Stimulated activated CD4-positive, alpha-beta T cell treated with anti-CD3 and anti-CD28 coated beads, Interleukin-15, amount 100 ng/mL, for 48 hours (primary cell): ENCODE results near the gene SCUBE1.

ENCODE experiments used
- DNase-seq, 2 donors: peaks; one replicate each; pipeline ENCODE4 v3.0.0-alpha.2; 2020; ENCODE audit warnings: low read depth in 2 of 2

The SCUBE1 gene

GRCh38 chr22:43279867-43280522, 63.2 kb downstream of the SCUBE1 start:
- DNase-seq = no peak

DNA sequence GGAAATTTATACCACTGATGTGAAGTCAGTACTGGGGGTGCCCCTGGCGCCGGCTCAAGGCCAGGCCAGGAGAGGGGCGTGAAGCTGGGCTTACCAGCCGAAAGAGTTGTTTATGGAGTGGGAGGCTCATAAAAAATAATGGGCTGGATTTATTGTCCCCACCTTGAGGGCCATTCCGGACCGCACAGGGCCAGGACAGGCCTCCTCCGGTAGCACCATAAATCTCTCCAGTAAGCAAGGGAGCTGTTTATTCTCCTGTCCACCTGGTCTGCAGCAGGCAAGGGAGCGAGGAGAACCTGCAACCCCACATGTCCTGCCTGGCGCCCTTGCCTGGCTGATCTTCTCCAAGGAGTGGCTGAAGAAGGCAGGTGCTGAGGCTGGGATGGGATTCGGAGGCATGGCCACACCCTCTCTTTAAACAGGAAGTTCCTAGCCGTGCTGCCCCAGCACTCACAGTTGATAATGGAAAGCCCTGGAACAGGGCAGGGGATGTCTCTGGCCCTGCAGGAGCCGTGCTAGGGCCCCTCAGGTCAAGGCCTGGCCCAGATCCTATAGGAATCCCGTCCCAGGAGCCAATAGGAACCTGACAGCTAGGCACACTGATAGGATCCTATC, 65.1 kb downstream of the SCUBE1 start:
- no peak for DNase-seq

DNA sequence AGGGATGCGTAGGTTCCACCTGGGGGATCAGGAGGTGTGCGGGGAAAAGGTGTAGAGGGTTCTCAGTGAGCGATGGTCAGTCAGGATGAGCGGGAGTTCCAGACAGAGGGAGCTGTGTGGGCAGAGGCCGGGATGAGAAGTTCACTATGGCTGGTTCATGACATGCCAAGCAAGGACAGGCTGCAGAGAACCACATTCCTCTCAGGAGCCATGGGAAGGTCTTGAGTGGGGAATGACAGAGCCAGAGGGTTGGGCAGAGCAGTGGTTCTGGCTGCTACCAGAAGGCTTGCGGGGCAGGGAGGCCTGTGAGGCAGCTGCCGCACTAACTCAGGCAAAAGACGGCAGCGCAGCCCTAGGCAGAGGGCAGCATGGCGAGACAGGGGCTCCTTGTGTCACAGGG, 66.1 kb downstream of the SCUBE1 start:
- DNase-seq = no peak

DNA sequence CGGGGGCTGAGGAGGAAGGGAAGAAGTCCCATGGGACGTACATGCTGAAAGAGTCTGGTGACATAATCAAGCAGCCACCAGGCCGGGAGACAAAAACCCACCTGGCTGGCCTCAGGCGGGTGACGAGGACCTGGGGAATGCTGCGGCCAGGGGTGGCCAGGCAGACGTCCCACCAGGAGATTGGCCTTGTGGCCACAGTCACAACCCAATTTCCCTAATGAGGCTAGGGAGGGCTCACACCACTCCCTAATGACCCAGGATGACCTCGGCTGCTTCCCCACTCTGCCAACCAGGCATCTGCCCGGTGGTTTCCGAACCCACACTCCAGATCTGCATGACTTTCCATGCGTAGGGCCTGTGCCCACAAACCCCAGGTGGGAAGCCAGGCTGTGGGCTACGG, 66.9 kb downstream of the SCUBE1 start:
- no peak for DNase-seq

DNA sequence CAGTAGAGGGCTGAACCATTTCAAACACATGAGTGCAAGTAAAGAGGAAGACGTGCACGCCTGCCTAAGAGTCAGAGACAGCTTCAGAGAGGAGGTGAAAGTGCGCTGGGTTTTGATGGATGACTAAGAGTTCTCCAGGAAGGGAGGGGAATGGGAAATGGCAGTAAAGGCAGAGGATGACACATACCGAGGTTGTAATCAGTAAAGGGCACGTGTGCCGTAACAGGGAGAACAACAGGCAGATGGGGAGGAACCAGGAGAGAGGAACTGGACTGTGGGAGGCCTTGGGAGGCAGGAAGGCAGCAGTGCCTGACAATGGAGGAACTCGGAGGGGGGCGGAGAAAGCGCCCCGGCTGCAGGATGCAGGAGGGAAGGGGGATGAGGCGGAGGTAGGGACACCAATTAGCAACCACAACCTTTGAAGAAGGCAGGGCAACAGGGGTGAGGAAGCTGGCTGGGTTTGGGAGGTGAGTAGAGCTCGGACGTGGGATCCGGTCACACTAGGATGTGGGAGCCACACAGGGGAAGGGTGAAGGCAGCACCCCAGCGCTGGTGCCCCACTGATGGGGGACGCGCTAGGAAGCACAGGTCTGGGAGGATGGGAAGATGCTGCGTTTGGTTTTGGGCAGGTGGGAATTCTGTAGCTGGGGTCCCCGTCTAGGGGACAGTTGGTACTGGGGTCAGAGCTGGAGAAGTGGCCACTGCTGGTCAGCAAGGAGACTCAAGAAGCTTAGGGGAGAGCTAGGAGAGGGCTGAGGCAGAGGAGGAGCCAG, 67.4 kb downstream of the SCUBE1 start:
- no peak for DNase-seq

GRCh38 chr22:43274595-43275240, 68.5 kb downstream of the SCUBE1 start:
- no peak for DNase-seq

GRCh38 chr22:43273902-43274484, 69.2 kb downstream of the SCUBE1 start:
- DNase-seq = peak; percentile 5 to 18

DNA sequence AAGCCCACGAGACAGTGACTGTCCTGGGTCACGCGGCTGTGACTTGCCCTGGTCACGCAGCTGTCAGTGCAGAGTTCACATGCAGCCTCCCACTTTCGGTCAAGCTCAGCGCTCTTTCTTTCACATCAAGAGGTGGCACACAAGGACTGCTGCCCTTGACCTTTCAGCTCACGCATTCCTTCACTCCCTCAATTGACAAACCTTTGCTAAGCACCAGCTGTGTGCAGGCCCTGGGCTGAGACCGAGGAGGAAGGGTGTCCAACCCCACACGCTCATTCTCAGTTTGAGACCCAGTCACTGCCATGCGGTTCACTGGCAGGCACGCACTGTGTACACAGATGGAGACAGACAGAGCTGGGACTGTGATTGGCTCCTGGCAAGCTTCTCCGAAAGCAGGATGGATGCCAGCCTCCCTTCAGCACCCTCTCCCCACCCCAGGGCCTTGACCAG, 70.3 kb downstream of the SCUBE1 start:
- DNase-seq = no peak

DNA sequence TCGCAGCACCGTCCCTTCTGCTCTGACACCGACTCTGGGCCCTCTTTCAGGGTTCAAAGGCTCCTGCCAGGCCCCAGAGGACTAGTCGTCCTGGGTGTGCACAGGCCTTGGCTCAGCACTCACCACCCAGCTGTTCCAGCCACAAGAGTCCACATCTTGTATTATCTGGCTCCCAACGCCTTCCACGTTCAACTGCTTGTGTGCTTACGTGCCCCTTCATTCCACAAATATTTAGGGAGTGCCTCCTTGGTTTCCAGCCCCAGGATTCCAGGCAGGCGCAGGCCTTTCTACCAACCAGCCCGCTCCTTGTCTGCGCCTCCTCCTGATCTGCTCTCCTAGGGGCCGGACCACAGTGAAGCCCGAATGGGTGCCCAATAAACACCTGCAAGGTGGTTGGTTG, 70.9 kb downstream of the SCUBE1 start:
- DNase-seq = no peak

GRCh38 chr22:43270949-43271348, 72.2 kb downstream of the SCUBE1 start:
- no peak for DNase-seq

GRCh38 chr22:43270314-43270908, 72.8 kb downstream of the SCUBE1 start:
- no peak for DNase-seq

DNA sequence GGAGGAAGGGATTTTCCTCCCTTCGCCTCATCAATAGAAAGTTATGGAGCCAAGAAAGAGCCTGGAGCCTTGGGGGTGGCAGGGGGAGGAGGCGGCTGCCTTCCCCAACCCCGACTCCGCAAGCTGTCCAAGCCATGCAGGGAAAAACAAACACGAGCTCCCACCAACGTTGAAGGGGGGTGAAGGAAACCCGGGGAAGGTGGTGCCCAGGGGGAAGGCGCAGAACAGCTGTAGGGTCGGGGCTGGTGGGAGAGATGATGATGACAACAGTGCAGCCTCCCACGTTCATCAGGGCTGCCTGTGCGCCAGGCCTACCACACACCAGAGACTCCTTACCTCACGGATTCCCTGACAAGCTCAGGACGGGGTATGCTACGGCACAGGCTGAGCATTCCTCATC, 73.5 kb downstream of the SCUBE1 start:
- no peak for DNase-seq

DNA sequence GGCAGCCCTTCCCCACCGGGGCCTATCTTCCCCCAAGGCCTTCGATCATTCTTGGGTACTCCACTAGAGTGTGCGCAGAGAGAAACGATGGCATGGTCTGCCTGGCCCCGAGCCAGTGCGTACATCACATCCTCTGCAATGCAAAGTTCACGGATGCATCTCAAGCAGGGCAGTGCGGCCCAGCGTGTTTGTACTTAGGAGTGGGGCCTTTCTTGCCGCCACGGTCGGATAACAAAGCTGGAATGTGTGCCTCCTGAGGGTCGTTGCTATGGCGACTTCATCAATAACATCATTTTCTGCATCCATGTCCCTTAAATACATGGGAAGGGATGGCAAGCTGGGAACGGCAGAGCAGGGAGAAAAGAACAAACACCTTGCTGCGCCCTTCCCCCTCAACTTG, 73.9 kb downstream of the SCUBE1 start:
- DNase-seq = no peak

GRCh38 chr22:43267981-43268660, 75.1 kb downstream of the SCUBE1 start:
- no peak for DNase-seq

- DNase-seq = no peak
Measured at GRCh38 chr22:43267332-43267980, 75.7 kb downstream of the SCUBE1 start.

DNA sequence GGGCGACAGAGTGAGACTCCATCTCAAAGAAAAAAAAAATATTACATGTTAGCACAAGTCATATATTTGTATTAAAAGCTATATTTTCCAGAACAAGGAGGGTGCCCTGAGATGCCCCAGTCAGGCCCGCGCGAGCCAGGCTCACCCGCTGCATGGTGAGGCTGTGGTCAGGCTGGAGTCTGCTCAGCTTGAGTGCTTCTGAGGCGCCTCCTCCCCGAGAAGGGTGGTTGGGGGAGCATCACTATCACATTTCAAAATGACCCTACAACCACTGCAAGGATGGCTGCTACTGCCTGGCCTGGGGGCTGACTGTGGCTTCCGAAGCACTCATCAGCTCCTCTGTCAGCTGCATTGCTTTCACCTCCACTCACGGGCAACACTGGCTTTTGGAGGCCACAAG, 77.1 kb downstream of the SCUBE1 start:
- DNase-seq = no peak

DNA sequence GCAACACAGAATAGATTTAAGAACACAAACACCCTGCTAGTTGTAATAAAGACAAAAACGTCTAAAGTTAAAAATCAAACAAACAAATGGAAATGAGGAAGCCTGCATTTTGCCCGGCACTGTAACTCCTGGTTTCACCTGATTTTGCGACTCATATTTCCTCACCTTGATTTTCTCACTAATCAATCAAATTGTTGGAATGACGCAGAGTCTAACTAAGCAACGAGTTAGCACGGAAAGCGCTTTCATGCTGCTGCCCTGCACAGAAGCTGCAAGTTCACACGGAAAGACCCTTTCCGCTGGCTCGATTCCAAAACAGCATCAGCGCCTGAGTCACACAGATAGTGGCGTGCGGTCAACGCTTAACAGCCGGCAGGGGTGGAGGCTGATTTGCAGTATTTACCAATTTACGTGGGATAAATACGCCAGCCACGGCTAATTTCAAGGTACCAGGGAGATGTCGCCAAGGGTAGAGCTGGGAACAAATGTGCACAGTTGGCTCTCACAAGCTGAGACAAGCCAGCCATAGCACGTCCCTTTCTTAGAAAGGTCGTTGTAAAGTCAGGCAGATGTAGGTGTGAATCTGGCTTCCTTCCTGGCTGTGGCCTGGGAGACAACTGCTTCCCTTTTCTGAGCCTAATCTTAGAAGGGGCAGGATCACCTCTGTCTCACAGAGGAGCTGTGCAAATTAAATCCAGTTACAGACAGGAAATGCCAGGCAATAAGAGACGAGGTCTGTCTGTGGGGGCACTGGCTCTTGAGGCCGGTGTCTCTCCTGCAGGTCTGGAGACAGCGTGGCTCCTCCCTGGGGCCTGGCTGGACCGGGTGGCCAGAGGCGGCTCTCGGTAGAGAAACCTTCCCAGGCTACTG, 79.3 kb downstream of the SCUBE1 start:
- peak; percentile 68 to 71 for DNase-seq

- no peak for DNase-seq
Measured at GRCh38 chr22:43262990-43263644, 80.1 kb downstream of the SCUBE1 start.
